ENCODE results near the gene PDE6C.

The PDE6C gene

GRCh38 chr10:93577565-93577964 is 34.8 kb upstream of the PDE6C start:
- Histone ChIP-seq H3K9me3 (no peaks in the 10 kb centered on the region), H3K4me3 (ENCODE audit: low read depth in 1 of 2, low read length in 1 of 2) (no peak overlapping the region), H3K36me3 (no peaks in the 10 kb centered on the region), H3K27me3 (no peaks in the 10 kb centered on the region), H3K4me1 (ENCODE audit: control insufficient read depth in 1 of 2, insufficient read depth in 1 of 2, low read depth in 1 of 2, low read length in 1 of 2) (peaks cover 4 to 11% of the 10 kb centered on the region in 2 experiments), H3K27ac (no peak overlapping the region)
- TF ChIP-seq CTCF (IDR thresholded peaks at IDR 0.05): no peak

DNA sequence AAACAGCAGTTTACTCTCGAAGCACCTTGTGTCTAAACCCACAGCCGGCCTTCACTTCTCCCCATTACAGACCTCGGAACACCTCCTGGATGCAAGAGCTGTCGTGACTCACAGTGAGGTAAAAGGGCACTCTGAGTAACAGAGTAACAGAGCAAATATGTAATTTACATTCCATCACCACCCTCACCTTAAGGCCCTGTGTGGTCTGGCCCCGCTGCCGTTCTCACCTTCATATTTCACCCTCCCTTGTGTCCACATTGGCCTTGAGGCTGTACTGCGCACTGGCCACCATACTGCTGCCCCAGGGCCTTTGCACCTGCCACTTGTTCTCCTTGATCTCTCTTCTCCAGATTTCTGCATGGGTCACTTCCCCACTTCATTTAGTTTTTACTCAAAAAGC is 33.2 kb upstream of the PDE6C start:
- no peak overlapping the region for H3K4me3 ChIP-seq (ENCODE audit: low read depth in 1 of 2, low read length in 1 of 2)
- no peaks in the 10 kb centered on the region for H3K27me3 ChIP-seq
- H3K4me1 ChIP-seq (ENCODE audit: control insufficient read depth in 1 of 2, insufficient read depth in 1 of 2, low read depth in 1 of 2, low read length in 1 of 2): no peaks in the 10 kb centered on the region
- TF ChIP-seq CTCF (IDR thresholded peaks at IDR 0.05): no peak
- no peaks in the 10 kb centered on the region for H3K9me3 ChIP-seq
- no peak overlapping the region for H3K27ac ChIP-seq
- H3K36me3 ChIP-seq: no peaks in the 10 kb centered on the region

DNA sequence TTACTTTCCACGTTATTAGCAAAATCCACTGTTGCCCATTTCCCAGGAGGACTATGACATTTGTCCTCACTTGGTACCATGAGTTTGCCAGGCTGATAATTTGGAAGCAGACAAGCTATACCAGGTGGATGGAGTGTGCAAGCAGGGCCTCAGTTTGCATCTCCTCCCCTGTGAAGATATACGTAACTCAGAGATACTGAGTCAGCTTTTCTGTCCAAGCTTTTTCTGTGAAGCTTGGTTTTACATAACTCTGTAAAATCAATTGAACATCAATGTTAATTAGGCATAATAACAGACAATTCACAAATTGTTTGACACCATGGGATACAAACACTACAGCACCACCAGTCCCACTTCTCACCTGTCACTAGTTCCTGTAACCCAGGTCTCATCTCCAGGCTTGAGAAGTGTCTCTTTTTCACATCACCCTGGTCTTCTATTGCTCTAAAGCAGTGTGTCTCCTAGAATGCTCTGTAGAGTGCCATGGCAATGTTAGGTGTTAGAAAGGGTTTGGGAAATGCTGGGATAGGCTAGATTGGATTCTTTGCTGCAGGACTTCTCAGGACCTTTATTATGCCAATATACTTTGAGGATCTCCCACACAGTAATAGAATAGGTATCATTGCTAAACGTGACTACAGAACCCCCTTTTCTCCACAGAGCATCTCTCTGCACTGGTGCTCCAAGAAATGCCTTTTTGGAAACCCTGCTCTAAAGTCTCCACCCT is 32.2 kb upstream of the PDE6C start:
- Histone ChIP-seq H3K27me3 (no peaks in the 10 kb centered on the region), H3K27ac (no peak overlapping the region)

GRCh38 chr10:93580828-93581227 is 31.5 kb upstream of the PDE6C start:
- TF ChIP-seq CTCF (IDR thresholded peaks at IDR 0.05): no peak
- no peaks in the 10 kb centered on the region for H3K27me3 ChIP-seq

More for the DNA sequence above, 32.2 kb upstream of the PDE6C start:
- Histone ChIP-seq H3K4me1 (ENCODE audit: control insufficient read depth in 1 of 2, insufficient read depth in 1 of 2, low read depth in 1 of 2, low read length in 1 of 2) (no peaks in the 10 kb centered on the region), H3K9me3 (no peaks in the 10 kb centered on the region), H3K36me3 (no peaks in the 10 kb centered on the region), H3K4me3 (ENCODE audit: low read depth in 1 of 2, low read length in 1 of 2) (no peak overlapping the region)
- TF ChIP-seq CTCF (IDR thresholded peaks at IDR 0.05): no peak

GRCh38 chr10:93584445-93584844 is 27.9 kb upstream of the PDE6C start:
- Histone ChIP-seq H3K4me3 (ENCODE audit: low read depth in 1 of 2, low read length in 1 of 2) (no peak overlapping the region), H3K36me3 (no peaks in the 10 kb centered on the region), H3K27me3 (no peaks in the 10 kb centered on the region), H3K9me3 (no peaks in the 10 kb centered on the region), H3K4me1 (ENCODE audit: control insufficient read depth in 1 of 2, insufficient read depth in 1 of 2, low read depth in 1 of 2, low read length in 1 of 2) (no peaks in the 10 kb centered on the region), H3K27ac (no peak overlapping the region)
- TF ChIP-seq CTCF (IDR thresholded peaks at IDR 0.05): no peak

More at GRCh38 chr10:93580828-93581227, 31.5 kb upstream of the PDE6C start:
- Histone ChIP-seq H3K4me1 (ENCODE audit: control insufficient read depth in 1 of 2, insufficient read depth in 1 of 2, low read depth in 1 of 2, low read length in 1 of 2) (no peaks in the 10 kb centered on the region), H3K36me3 (no peaks in the 10 kb centered on the region), H3K4me3 (ENCODE audit: low read depth in 1 of 2, low read length in 1 of 2) (no peak overlapping the region), H3K27ac (no peak overlapping the region), H3K9me3 (no peaks in the 10 kb centered on the region)

All from neutrophil (primary cell).